ENCODE data around the gene CENPP.

CENPP gene

GRCh38 chr9:92650296-92650695 is 324.5 kb downstream of the CENPP start:
- TF ChIP-seq CTCF (IDR thresholded peaks at IDR 0.05; ENCODE audit: borderline replicate concordance, control extremely low read depth, extremely low read depth, insufficient read depth, missing control alignments), result no peak
- DNase-seq (ENCODE audit: low spot score), result no peak
- in situ Hi-C loops (cut with MboI; ENCODE audit: low sequenced_read_pairs, unreplicated experiment), result no loop called here

GRCh38 chr9:92650839-92651621 is 325.3 kb downstream of the CENPP start:
- TF ChIP-seq CTCF (IDR thresholded peaks at IDR 0.05; ENCODE audit: borderline replicate concordance, control extremely low read depth, extremely low read depth, insufficient read depth, missing control alignments), result no peak
- no peak for DNase-seq (ENCODE audit: low spot score)
- in situ Hi-C loops (cut with MboI; ENCODE audit: low sequenced_read_pairs, unreplicated experiment), result no loop called here

GRCh38 chr9:92652461-92652860 is 326.7 kb downstream of the CENPP start:
- no peak for TF ChIP-seq CTCF (IDR thresholded peaks at IDR 0.05; ENCODE audit: borderline replicate concordance, control extremely low read depth, extremely low read depth, insufficient read depth, missing control alignments)
- no peak for DNase-seq (ENCODE audit: low spot score)

GRCh38 chr9:92654481-92655301 is 328.9 kb downstream of the CENPP start:
- DNase-seq (ENCODE audit: low spot score), result no peak
- no peak for TF ChIP-seq CTCF (IDR thresholded peaks at IDR 0.05; ENCODE audit: borderline replicate concordance, control extremely low read depth, extremely low read depth, insufficient read depth, missing control alignments)
- in situ Hi-C loops (cut with MboI; ENCODE audit: low sequenced_read_pairs, unreplicated experiment), result no loop called here

More at GRCh38 chr9:92652461-92652860, 326.7 kb downstream of the CENPP start:
- in situ Hi-C loops (cut with MboI; ENCODE audit: low sequenced_read_pairs, unreplicated experiment), result no loop called here

GRCh38 chr9:92655366-92655765 is 329.6 kb downstream of the CENPP start:
- in situ Hi-C loops (cut with MboI; ENCODE audit: low sequenced_read_pairs, unreplicated experiment), result no loop called here
- no peak for DNase-seq (ENCODE audit: low spot score)
- TF ChIP-seq CTCF (IDR thresholded peaks at IDR 0.05; ENCODE audit: borderline replicate concordance, control extremely low read depth, extremely low read depth, insufficient read depth, missing control alignments), result no peak

GRCh38 chr9:92655896-92656536 is 330.3 kb downstream of the CENPP start:
- DNase-seq (ENCODE audit: low spot score), result no peak
- in situ Hi-C loops (cut with MboI; ENCODE audit: low sequenced_read_pairs, unreplicated experiment), result no loop called here
- TF ChIP-seq CTCF (IDR thresholded peaks at IDR 0.05; ENCODE audit: borderline replicate concordance, control extremely low read depth, extremely low read depth, insufficient read depth, missing control alignments), result no peak

All from GM13976 (cell line).